Measurements from ENCODE around the gene ASPG. TPM values are rescaled to one million over a fixed set of nuclear protein-coding genes. Genes with fewer than 3 reads are reported as not detected.

The ASPG gene
- total and polyA plus RNA-seq, 2 experiments from 2014 or later: 5.9 to 20.3 TPM

- Histone ChIP-seq H3K27ac (no peak overlapping the region), H3K9me2 (replicated peaks; ENCODE audit: insufficient read depth) (no peaks in the 10 kb centered on the region), H3K4me2 (peak overlapping the region; percentile 65), H3K79me2 (no peaks in the 10 kb centered on the region), H3K36me3 (replicated peaks; ENCODE audit: insufficient read depth, low read depth) (no peaks in the 10 kb centered on the region), H4K20me1 (ENCODE audit: insufficient read depth, poor library complexity, severe bottlenecking) (no peaks in the 10 kb centered on the region), H3K9me3 (ENCODE audit: low read depth) (no peaks in the 10 kb centered on the region), H3K4me3 (no peak overlapping the region), H3K27me3 (peaks cover 3% of the 10 kb centered on the region), H3K4me1 (ENCODE audit: insufficient read depth) (peaks cover 21% of the 10 kb centered on the region), H2AFZ (peak overlapping the region; percentile 45)
- peak; percentile 11 for DNase-seq (ENCODE audit: low spot score)
- TF ChIP-seq CTCF (IDR thresholded peaks at IDR 0.05; ENCODE audit: poor library complexity) (no peak), EZH2 (IDR thresholded peaks at IDR 0.05; ENCODE audit: borderline replicate concordance) (no peak), EZH2phosphoT487 (IDR thresholded peaks at IDR 0.05; ENCODE audit: low read depth, severe bottlenecking, unreplicated experiment) (no peak)
- 50% methylated on average over 16 of the region's 16 CpGs for WGBS (ENCODE audit: low lambda C conversion rate, missing lambda C conversion rate)
Observed at GRCh38 chr14:104084251-104085002, 1.1 kb upstream of the ASPG start.

- 51% methylated on average over 27 of the region's 29 CpGs for WGBS (ENCODE audit: low lambda C conversion rate, missing lambda C conversion rate)
- Histone ChIP-seq H3K4me1 (ENCODE audit: insufficient read depth) (peaks cover 21% of the 10 kb centered on the region), H4K20me1 (ENCODE audit: insufficient read depth, poor library complexity, severe bottlenecking) (no peaks in the 10 kb centered on the region), H3K36me3 (replicated peaks; ENCODE audit: insufficient read depth, low read depth) (no peaks in the 10 kb centered on the region), H3K4me2 (peak overlapping the region; percentile 78), H3K27me3 (peaks cover 3% of the 10 kb centered on the region), H3K27ac (no peak overlapping the region), H3K9me2 (replicated peaks; ENCODE audit: insufficient read depth) (no peaks in the 10 kb centered on the region), H3K9me3 (ENCODE audit: low read depth) (no peaks in the 10 kb centered on the region), H3K79me2 (no peaks in the 10 kb centered on the region), H2AFZ (no peak overlapping the region), H3K4me3 (no peak overlapping the region)
- TF ChIP-seq EZH2 (IDR thresholded peaks at IDR 0.05; ENCODE audit: borderline replicate concordance): no peak
- no peak for TF ChIP-seq CTCF (IDR thresholded peaks at IDR 0.05; ENCODE audit: poor library complexity)
- TF ChIP-seq EZH2phosphoT487 (IDR thresholded peaks at IDR 0.05; ENCODE audit: low read depth, severe bottlenecking, unreplicated experiment): no peak
- DNase-seq (ENCODE audit: low spot score): no peak
Observed at GRCh38 chr14:104085889-104086201, 345 bp downstream of the ASPG start.

GRCh38 chr14:104086210-104086660, 735 bp downstream of the ASPG start:
- H4K20me1 ChIP-seq (ENCODE audit: insufficient read depth, poor library complexity, severe bottlenecking): no peaks in the 10 kb centered on the region
- H3K4me3 ChIP-seq: no peak overlapping the region
- H3K9me3 ChIP-seq (ENCODE audit: low read depth): no peaks in the 10 kb centered on the region
- DNase-seq (ENCODE audit: low spot score): peak; percentile 6
- no peaks in the 10 kb centered on the region for H3K79me2 ChIP-seq
- H3K9me2 ChIP-seq (replicated peaks; ENCODE audit: insufficient read depth): no peaks in the 10 kb centered on the region
- peak overlapping the region; percentile 78 for H3K4me2 ChIP-seq
- no peak for TF ChIP-seq CTCF (IDR thresholded peaks at IDR 0.05; ENCODE audit: poor library complexity)
- TF ChIP-seq EZH2phosphoT487 (IDR thresholded peaks at IDR 0.05; ENCODE audit: low read depth, severe bottlenecking, unreplicated experiment): no peak
- TF ChIP-seq EZH2 (IDR thresholded peaks at IDR 0.05; ENCODE audit: borderline replicate concordance): no peak
- H3K4me1 ChIP-seq (ENCODE audit: insufficient read depth): peaks cover 21% of the 10 kb centered on the region
- no peak overlapping the region for H2AFZ ChIP-seq
- no peak overlapping the region for H3K27ac ChIP-seq
- no peaks in the 10 kb centered on the region for H3K36me3 ChIP-seq (replicated peaks; ENCODE audit: insufficient read depth, low read depth)
- 94% methylated on average over 12 of the region's 13 CpGs for WGBS (ENCODE audit: low lambda C conversion rate, missing lambda C conversion rate)
- peaks cover 3% of the 10 kb centered on the region for H3K27me3 ChIP-seq

Data from hepatocyte (in vitro differentiated cells).